Measurements from ENCODE around the gene CDK6. TPM values are rescaled to one million over a fixed set of nuclear protein-coding genes. Genes with fewer than 3 reads are reported as not detected.
A peak's percentile ranks its signal among the peaks of the same experiment; 100 is the strongest.

The CDK6 gene
- total RNA-seq, 2 donors from 2014 or later: 28.5 to 36.6 TPM

DNA sequence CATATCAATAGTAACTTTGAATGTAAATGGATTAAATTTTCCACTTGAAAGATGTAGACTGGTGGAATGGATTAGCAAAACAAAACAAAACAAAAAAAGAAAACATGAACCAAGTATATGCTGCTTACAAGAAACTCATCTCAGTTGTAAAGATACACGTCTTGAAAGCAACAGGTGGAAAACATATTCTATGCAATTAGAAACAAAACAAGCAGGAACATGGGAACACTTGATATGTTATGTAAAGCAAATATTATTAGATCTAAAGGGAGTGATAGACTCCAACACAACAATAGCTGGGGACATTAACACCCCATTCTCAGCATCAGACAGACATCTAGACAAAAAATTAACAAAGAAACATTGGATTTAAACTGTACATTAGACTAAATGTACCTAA, 46.4 kb upstream of the CDK6 start:
- Histone ChIP-seq H3K4me3 (ENCODE audit: low read length) (no peak overlapping the region), H3K9ac (ENCODE audit: extremely low read depth, low read length, poor library complexity, severe bottlenecking) (no peak overlapping the region), H3K4me1 (ENCODE audit: control insufficient read depth, insufficient read depth, low read length) (no peaks in the 10 kb centered on the region), H3K27ac (ENCODE audit: low read depth, low read length) (no peak overlapping the region), H3K36me3 (ENCODE audit: control insufficient read depth, insufficient read depth, low read length) (no peaks in the 10 kb centered on the region), H3K9me3 (ENCODE audit: control insufficient read depth, low read length) (peaks cover 25% of the 10 kb centered on the region), H3K27me3 (ENCODE audit: control insufficient read depth, insufficient read depth, low read length, poor library complexity, severe bottlenecking) (no peaks in the 10 kb centered on the region)
- Mint-ChIP-seq H3K27ac (no peak overlapping the region), H3K4me3 (no peak overlapping the region), H3K4me1 (peaks cover 25% of the 10 kb centered on the region), H3K9me3 (peaks cover 8% of the 10 kb centered on the region), H3K36me3 (ENCODE audit: low read depth) (no peaks in the 10 kb centered on the region), H3K27me3 (ENCODE audit: insufficient read depth) (peaks cover 22% of the 10 kb centered on the region)
- TF ChIP-seq, protein P1, sequence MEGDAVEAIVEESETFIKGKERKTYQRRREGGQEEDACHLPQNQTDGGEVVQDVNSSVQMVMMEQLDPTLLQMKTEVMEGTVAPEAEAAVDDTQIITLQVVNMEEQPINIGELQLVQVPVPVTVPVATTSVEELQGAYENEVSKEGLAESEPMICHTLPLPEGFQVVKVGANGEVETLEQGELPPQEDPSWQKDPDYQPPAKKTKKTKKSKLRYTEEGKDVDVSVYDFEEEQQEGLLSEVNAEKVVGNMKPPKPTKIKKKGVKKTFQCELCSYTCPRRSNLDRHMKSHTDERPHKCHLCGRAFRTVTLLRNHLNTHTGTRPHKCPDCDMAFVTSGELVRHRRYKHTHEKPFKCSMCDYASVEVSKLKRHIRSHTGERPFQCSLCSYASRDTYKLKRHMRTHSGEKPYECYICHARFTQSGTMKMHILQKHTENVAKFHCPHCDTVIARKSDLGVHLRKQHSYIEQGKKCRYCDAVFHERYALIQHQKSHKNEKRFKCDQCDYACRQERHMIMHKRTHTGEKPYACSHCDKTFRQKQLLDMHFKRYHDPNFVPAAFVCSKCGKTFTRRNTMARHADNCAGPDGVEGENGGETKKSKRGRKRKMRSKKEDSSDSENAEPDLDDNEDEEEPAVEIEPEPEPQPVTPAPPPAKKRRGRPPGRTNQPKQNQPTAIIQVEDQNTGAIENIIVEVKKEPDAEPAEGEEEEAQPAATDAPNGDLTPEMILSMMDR (conservative IDR thresholded peaks at IDR 0.05): no peak
- DNase-seq: no peak
- WGBS, 2 experiments (ENCODE audit: insufficient coverage in 1 of 2, insufficient read length in 1 of 2): 82% methylated on average over 1 of the region's 1 CpG; no CpG with 5 or more reads in 1 of the 2 experiments

- Mint-ChIP-seq H3K27me3 (ENCODE audit: insufficient read depth) (peaks cover 17% of the 10 kb centered on the region), H3K9me3 (no peaks in the 10 kb centered on the region), H3K36me3 (ENCODE audit: low read depth) (no peaks in the 10 kb centered on the region), H3K4me1 (peaks cover 9% of the 10 kb centered on the region), H3K4me3 (no peak overlapping the region), H3K27ac (no peak overlapping the region)
- no peak overlapping the region for H3K4me3 ChIP-seq (ENCODE audit: low read length)
- no peaks in the 10 kb centered on the region for H3K27me3 ChIP-seq (ENCODE audit: control insufficient read depth, insufficient read depth, low read length, poor library complexity, severe bottlenecking)
- 93 to 100% methylated on average over 1 to 4 of the region's 4 CpGs for WGBS, 2 experiments (ENCODE audit: insufficient coverage in 1 of 2, insufficient read length in 1 of 2)
- TF ChIP-seq, protein P1 (conservative IDR thresholded peaks at IDR 0.05): no peak
- no peak overlapping the region for H3K27ac ChIP-seq (ENCODE audit: low read depth, low read length)
- no peak overlapping the region for H3K9ac ChIP-seq (ENCODE audit: extremely low read depth, low read length, poor library complexity, severe bottlenecking)
- no peaks in the 10 kb centered on the region for H3K4me1 ChIP-seq (ENCODE audit: control insufficient read depth, insufficient read depth, low read length)
- DNase-seq: no peak
- no peaks in the 10 kb centered on the region for H3K36me3 ChIP-seq (ENCODE audit: control insufficient read depth, insufficient read depth, low read length)
- H3K9me3 ChIP-seq (ENCODE audit: control insufficient read depth, low read length): peaks cover 12% of the 10 kb centered on the region
These were observed 44.7 kb upstream of the CDK6 start for GRCh38 chr7:92881091-92881485.

DNA sequence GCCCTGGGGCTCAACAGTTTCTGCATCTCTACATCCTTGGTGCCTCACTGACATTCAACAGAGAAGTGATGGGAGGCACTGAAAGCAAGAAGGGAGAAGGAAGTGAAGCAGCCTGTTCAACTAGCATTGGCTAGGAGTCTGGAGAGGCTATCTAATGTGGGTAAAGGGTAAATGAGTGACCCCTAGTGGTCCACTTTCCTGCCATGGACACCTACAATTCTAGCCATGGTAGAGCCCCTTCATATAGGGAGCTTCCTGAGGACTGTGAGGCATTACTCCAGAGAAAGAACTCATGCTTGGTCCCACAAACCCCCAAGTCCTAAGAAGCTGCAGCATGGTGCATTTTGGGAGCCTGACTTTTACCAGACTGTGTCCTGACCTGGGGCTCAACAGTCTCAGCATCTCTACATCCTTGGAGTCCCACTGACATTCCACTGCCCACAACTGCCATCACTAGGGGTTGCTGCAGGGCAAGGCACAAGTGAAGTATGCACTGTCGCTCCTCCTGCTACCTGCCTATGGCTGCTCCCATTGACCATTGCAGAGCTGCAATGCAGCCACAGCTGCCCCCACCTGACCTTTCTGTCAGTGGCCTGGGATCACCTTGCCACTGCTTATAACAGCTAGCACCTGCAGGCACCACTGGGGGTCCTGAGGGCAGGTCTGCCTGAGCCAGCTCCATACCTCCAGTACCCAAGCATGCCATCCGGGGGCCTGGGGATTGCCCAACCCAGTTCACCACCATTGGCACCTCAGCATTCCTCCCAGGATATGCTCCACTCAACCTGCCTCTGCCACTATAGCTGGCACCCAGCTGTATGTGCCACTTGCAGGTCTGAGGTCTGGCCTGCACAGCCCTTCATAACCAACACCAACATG, 44.1 kb upstream of the CDK6 start:
- no peaks in the 10 kb centered on the region for H3K9me3 Mint-ChIP-seq
- TF ChIP-seq, protein P1 (conservative IDR thresholded peaks at IDR 0.05): peak; percentile 91

More for the DNA sequence above, 44.1 kb upstream of the CDK6 start:
- Histone ChIP-seq H3K27ac (ENCODE audit: low read depth, low read length) (no peak overlapping the region), H3K9me3 (ENCODE audit: control insufficient read depth, low read length) (peaks cover 12% of the 10 kb centered on the region), H3K9ac (ENCODE audit: extremely low read depth, low read length, poor library complexity, severe bottlenecking) (no peak overlapping the region), H3K4me1 (ENCODE audit: control insufficient read depth, insufficient read depth, low read length) (no peaks in the 10 kb centered on the region), H3K36me3 (ENCODE audit: control insufficient read depth, insufficient read depth, low read length) (no peaks in the 10 kb centered on the region), H3K27me3 (ENCODE audit: control insufficient read depth, insufficient read depth, low read length, poor library complexity, severe bottlenecking) (no peaks in the 10 kb centered on the region), H3K4me3 (ENCODE audit: low read length) (no peak overlapping the region)
- WGBS, 2 experiments (ENCODE audit: insufficient coverage in 1 of 2, insufficient read length in 1 of 2): 79 to 100% methylated on average over 1 to 2 of the region's 2 CpGs
- Mint-ChIP-seq H3K4me3 (no peak overlapping the region), H3K27me3 (ENCODE audit: insufficient read depth) (peaks cover 17% of the 10 kb centered on the region), H3K27ac (no peak overlapping the region), H3K4me1 (peaks cover 2% of the 10 kb centered on the region), H3K36me3 (ENCODE audit: low read depth) (no peaks in the 10 kb centered on the region)
- peak; percentile 88 for DNase-seq
